Measurements from ENCODE around the gene POLE3.
"Not testable (repeated sequence)": the region's sequence is repeated elsewhere in the genome, so short reads cannot be mapped to it uniquely, and the experiment has no call there.

The POLE3 gene

DNA sequence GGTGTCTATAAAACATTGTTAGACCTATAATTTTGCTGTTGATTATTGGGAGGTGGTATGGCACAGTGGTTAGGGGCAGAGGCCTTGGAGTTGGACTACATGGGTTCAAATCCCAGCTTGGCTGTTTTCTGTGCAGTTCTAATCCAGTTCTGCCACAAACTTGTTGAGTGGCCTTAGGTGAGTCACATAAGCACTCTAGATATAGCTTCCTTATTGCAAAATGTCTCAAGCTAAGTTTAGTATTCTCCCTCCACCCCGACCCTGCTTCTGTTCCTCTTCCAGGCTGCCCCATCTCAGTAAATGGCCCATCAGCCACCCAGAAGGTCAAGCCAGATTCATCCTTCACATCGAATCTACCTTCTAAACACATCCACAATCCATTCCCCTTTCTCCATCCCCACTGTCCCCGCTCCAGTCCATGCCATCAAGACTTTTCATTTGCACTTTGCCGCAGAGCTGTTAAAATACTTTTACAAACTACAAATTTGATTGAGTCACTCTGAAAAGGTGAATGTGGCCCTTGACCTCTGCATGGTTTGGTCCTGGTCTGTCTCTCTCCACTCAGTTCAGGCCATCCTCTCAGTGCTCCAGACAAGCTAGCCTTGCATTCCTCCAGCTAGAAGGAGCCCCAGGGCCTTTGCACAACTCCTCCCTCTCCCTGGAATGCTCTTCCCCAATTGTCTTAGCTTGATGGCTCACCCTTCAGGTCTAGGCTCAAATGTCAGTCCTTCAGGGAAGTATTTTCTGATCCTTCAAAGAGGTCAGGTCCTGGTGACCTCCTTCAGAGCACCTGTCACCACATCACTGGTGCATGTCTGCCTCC lies 23.7 kb downstream of the POLE3 start:
- H3K27me3 ChIP-seq: no peaks in the 10 kb centered on the region
- no peaks in the 10 kb centered on the region for H3K9me3 ChIP-seq
- H3K4me1 ChIP-seq (ENCODE audit: control insufficient read depth in 1 of 2, insufficient read depth in 1 of 2, low read depth in 1 of 2, low read length in 1 of 2): no peaks in the 10 kb centered on the region
- no peak overlapping the region for H3K27ac ChIP-seq
- H3K4me3 ChIP-seq (ENCODE audit: low read depth in 1 of 2, low read length in 1 of 2): no peak overlapping the region
- no peak for TF ChIP-seq CTCF (IDR thresholded peaks at IDR 0.05)
- peaks cover 65% of the 10 kb centered on the region for H3K36me3 ChIP-seq

DNA sequence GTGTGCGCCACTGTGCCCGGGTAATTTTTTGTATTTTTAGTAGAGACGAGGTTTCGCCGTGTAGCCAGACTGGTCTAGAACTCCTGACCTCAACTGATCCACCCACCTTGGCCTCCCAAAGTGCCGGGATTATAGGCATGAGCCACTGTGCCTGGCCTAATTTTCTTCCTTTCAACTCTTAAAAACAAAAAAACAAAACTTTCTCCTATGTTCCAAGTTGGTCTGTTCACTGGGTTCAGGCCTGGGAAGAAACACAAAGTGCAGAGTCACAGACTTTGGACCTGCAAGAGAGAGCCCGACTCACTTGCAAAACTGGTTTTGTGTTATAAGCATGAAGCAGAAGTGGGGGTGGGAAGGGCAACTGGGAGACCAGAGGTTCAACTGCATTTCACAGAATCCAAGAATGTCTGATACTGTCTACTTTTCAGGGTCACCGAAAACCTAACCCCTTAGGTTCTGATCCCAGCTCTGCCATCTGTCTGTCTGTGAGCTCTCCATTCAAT lies 28.5 kb downstream of the POLE3 start:
- Histone ChIP-seq H3K4me1 (ENCODE audit: control insufficient read depth in 1 of 2, insufficient read depth in 1 of 2, low read depth in 1 of 2, low read length in 1 of 2) (peaks cover 4 to 5% of the 10 kb centered on the region in 2 experiments), H3K27me3 (no peaks in the 10 kb centered on the region), H3K9me3 (no peaks in the 10 kb centered on the region), H3K4me3 (ENCODE audit: low read depth in 1 of 2, low read length in 1 of 2) (no peak overlapping the region), H3K27ac (no peak overlapping the region), H3K36me3 (peaks cover 17% of the 10 kb centered on the region)
- no peak for TF ChIP-seq CTCF (IDR thresholded peaks at IDR 0.05)

DNA sequence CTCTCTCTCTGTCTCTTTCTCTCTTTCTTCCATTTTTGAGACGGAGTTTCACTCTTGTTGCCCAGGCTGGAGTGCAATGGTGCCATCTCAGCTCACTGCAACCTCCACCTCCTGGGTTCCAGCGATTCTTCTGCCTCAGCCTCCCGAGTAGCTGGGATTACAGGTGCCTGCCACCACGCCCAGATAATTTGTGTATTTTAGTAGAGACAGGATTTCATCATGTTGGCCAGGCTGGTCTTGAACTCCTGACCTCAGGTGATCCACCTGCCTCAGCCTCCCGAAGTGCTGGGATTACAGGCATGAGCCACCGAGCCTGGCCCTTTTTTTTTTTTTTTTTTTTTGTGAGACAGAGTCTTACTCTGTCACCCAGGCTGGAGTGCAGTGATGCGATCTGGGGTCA lies 29.0 kb downstream of the POLE3 start:
- H3K27me3 ChIP-seq; H3K9me3 ChIP-seq; H3K4me1 ChIP-seq (ENCODE audit: control insufficient read depth in 1 of 2, insufficient read depth in 1 of 2, low read depth in 1 of 2, low read length in 1 of 2); H3K27ac ChIP-seq; H3K4me3 ChIP-seq (ENCODE audit: low read depth in 1 of 2, low read length in 1 of 2): not testable (repeated sequence)
- H3K36me3 ChIP-seq: peaks cover 12% of the 10 kb centered on the region

GRCh38 chr9:113380869-113381378 lies 29.6 kb downstream of the POLE3 start:
- no peaks in the 10 kb centered on the region for H3K27me3 ChIP-seq
- TF ChIP-seq CTCF (IDR thresholded peaks at IDR 0.05): no peak
- H3K36me3 ChIP-seq: peaks cover 7% of the 10 kb centered on the region
- H3K27ac ChIP-seq: no peak overlapping the region
- H3K9me3 ChIP-seq: no peaks in the 10 kb centered on the region
- no peak overlapping the region for H3K4me3 ChIP-seq (ENCODE audit: low read depth in 1 of 2, low read length in 1 of 2)
- peaks cover 4 to 5% of the 10 kb centered on the region in 2 experiments for H3K4me1 ChIP-seq (ENCODE audit: control insufficient read depth in 1 of 2, insufficient read depth in 1 of 2, low read depth in 1 of 2, low read length in 1 of 2)

- H3K27ac ChIP-seq; H3K4me1 ChIP-seq (ENCODE audit: control insufficient read depth in 1 of 2, insufficient read depth in 1 of 2, low read depth in 1 of 2, low read length in 1 of 2); H3K27me3 ChIP-seq; H3K4me3 ChIP-seq (ENCODE audit: low read depth in 1 of 2, low read length in 1 of 2); H3K9me3 ChIP-seq; H3K36me3 ChIP-seq: not testable (repeated sequence)
Measured at GRCh38 chr9:113379829-113380210, 30.7 kb downstream of the POLE3 start.

GRCh38 chr9:113379094-113379828 lies 31.2 kb downstream of the POLE3 start:
- H3K4me1 ChIP-seq (ENCODE audit: control insufficient read depth in 1 of 2, insufficient read depth in 1 of 2, low read depth in 1 of 2, low read length in 1 of 2); H3K4me3 ChIP-seq (ENCODE audit: low read depth in 1 of 2, low read length in 1 of 2); H3K27ac ChIP-seq; H3K27me3 ChIP-seq; H3K36me3 ChIP-seq; H3K9me3 ChIP-seq: not testable (repeated sequence)

All from neutrophil (primary cell).